ENCODE results near the gene PPP1R18.

The PPP1R18 gene

DNA sequence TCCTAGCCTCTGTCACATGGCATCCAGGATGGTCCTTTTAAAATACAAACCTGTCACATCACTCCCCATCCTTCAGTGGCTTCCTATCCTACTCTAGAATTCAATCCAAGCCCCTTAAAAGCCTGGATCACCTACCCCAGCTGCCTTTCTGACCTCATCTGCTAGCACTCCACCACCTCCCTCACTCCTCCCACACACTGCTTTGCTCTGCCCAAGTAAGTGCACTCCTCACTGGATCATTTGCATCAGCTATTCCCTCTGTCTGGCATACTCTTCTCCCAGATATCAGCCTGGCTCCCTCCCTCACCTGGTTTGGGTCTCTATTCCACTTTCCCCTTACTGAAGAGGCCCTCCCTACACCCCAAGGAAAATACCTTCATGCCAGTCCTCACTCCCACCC is 29.0 kb downstream of the PPP1R18 start:
- DNase-seq = no peak

DNA sequence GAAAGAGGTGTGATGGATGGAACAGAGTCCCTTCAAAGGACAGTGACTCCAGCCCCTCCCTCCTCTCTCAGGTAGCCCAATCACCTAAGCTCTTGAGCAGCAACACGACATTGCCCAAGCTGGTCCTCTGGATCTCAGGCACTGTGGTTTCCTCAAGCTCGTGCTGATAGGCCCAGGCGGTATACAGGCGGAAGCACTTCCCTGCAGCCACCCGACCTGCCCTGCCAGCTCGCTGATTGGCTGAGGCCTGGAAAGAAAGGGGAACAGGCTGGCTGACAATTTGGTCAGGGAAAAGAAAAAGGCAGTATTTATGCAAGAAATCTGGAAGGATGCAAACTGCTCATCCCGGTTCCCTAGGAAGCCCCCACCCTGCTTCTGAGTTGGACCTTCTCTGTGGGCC is 29.9 kb downstream of the PPP1R18 start:
- no peak for DNase-seq

DNA sequence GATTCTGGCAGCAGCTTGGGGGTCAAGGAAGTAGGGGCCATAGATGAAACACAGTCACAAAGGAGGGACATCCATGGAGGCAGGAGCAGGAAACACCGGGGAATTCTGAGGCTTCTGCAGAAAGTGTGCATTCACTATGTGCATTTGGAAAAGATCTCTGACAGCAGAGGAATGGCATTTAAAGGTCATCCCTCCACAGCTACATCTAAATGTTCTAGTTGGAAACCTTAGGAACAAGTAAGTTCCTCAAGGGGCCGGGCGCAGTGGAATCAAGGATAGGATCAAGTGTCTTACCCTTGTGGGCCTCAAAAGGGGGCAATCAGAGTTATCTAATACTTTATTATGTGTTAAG is 30.7 kb downstream of the PPP1R18 start:
- no peak for DNase-seq

DNA sequence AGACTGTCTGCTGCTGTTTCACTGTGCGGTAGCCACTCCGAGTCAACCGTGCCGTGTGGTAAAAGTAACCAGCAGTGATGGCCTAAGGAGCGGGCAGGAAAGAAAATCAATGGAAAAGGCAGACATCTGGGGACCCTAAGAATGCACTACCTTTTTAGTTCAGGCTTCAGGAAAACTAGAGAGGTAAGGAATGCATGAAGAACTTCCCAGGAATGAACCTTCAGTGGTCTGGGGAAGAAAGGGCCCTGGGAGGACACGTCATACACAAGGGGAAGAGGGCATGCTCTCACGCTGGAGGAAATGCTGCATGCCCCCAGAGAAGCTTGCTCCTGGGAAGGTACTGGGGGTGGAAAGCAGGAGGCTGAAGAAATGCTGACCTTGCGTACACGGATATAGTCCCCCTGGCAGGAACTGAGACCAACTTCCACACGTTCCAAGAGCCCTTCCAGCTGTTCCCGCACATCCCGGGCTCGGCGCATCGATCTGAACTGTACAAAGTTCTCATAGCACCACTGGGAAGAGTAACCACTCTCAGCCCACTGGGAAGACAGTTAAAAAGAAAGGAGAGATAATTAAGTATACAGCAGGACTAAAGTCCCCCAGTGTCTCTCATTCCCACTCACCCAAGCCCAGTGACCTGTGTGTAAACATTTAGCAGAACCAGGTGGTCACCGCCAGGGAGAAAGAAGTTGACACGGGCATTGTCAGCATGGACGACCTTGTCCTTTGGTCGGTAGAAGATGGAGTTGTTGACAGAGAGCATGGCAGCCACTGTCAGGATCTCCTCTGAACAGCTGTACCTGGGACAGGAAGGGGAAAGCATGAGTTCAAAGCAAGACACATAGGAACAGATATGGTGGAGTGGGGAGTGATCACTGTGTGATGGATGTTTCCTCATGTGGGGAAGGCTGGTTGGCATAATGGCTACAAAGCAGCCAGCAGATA is 31.4 kb downstream of the PPP1R18 start:
- no peak for DNase-seq

DNA sequence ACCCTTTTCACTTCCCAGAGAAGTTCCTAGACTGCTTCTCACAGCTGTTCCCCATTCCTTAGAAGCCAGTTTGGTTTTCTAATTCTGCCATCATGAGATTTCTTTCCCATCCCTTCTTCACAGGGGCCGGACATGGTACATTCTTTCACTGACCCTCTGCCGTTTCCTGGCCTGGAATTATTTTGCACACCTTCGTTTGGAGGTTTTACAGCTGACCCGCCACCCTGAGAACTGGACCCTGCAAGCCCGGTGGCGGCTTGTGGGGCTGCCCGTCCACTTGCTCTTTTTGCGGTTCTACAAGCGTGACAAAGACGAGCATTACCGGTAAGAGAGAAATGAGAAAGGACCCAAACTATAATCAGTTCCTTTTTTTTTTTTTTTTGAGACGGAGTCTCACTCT is 35.3 kb downstream of the PPP1R18 start:
- no peak for DNase-seq

DNA sequence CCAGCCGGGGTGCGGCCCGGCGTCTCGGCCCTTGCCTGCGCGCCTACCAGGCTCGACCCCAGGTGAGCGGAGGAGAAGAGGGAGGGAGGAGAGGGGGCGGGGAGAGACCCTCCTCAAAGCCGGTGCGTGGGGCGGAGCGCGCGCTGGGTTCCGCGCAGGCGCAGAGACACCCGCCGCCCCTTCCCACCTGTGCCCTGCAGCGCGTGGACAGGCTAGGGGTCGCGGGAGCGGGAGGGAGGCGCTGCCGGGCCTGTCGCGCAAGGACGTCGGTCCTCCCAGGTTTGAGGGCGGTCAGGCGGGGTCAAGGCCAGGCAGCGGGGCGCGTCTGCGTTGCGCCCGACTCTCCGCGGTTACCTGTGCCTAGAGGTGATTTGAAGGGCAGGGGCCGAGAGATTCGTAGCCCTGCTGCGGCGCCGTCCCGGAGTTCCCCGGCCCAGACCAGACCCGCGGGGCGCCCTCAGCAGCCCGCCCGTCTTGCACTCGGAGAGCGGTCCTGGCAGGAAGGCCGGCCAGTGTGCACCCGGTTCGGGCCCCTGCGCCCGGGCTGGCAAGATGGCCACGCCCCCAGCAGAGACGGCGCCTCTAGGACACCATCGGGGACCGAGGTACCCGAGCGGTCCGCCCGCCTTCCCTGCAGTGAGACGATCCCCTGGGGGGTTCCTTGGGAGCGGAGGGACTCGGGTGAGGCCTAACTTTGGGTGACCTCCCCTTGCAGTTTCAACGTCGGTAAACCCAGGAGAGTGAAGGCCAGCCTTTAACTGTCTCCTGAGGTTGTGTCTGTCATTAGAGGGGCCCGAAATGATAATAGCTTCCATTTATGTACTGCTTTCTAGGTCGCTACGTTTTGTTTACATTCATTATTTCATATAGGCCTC is 39.0 kb downstream of the PPP1R18 start:
- DNase-seq = peak; percentile 80

DNA sequence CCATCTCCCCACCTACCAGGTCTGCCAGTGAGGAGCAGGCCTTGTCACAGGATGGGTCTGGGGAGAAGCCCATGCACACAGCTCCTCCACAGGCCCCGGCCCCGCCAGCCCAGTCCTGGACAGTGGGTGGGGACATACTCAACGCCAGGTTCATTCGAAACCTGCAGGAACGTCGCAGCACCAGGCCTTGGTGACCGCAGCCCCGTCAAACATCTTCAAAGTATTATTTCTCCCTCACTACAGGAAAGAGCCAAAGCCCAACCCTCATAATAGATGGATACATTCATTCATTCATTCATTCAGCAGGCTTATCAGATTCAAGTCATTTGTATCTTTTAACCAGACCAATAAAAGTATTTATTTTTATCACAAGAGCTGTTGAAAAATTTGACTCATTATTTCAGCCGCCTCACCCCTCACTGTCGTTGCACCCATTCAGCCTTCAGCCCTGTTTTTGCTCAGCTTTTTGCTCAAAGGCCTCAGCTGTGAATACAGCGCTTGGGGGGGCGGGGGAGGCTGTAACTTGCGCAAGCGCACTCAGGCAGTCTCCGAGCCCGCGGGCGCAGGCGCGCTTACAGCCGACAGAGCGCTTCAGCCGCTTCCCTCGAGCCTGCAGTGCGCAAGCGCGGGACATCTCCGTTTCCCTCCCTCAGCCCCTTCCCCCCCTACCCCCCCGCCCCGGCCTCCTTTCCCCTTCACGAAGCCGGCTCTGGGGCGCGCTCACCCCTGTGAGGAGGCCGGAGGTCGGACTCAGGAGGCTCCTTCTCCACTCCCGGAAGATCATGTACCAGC is 39.8 kb downstream of the PPP1R18 start, which contains the start of gene C6orf136:
Gene C6orf136 (plus strand): TSS at position 684 of the 792 bp plus-strand sequence. CDS start 99 bp downstream, at position 783.
- DNase-seq = peak; percentile 96

DNA sequence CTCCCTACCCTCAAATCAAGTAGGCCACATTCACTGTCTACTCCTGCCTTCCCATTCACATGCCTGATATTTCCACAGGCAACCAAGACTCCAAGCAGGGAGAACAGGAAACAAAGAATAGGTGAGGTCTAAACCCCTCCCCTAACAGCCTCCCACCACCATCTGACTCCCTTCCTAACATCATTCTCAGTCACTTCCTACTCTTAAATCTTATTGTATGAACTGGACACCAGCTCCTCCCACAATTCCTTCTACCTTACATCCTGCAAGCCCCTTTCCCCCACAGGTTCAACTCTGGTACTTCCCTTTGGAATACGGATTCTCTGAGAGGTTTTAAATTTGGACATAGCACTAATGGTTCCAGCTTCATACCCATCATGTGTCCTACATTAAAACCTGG is 40.5 kb downstream of the PPP1R18 start:
- DNase-seq = no peak

DNA sequence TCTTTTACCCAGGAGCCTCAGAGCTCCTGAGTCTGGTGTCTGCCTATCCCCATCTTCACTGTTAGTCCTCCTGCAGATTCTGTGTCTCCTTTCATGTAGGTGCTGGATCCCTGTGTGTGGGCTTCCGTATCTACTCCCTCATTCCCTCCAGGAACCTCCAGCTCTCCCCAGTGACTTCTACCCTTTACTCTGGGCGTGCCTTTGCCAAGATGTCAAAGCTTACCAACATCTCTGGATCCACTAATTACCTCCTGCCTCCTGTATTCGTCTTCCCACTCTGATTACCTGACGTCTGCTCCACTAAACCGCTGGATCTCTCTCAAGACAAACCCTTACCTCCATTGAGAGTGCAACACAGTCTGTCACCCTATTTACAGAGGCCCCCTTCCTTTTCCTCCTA is 41.7 kb downstream of the PPP1R18 start:
- DNase-seq = no peak

DNA sequence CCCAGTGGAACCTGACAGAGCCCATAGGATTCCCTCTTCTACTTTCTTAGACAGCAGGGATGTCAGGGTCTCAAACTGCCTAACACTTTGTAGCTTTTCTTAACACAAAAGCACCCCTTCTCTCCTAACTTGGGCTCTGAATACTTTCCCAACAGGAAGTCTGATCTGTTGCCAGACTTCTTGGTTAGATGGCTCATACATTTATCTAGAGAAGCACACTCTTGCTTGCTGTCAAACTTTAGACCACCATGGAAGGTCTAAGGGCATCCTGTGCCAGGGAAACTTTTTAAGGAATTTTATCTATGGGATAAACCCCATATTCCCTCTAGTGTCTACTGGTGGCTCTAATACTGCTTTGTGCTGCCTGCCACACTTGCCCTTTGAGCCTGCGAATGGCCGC is 42.8 kb downstream of the PPP1R18 start:
- no peak for DNase-seq

DNA sequence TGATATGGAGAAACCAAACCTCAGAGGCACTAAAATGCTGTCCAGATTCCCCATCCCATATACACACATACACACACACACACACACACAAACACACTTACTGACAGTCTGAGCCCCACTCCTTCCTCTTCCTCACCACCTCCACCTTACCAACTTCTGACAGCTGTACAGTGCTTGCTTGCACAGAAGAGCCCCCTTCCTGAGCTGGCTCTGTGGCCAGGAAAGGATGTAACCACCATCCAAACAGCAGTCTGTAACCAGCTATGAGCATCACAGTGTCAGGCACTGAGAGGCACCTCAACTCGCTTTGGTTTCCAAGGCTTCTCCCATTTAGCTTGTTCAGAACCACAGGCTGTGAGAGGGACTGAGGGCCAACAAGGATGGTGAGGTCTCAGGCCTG is 45.4 kb downstream of the PPP1R18 start:
- DNase-seq = no peak

DNA sequence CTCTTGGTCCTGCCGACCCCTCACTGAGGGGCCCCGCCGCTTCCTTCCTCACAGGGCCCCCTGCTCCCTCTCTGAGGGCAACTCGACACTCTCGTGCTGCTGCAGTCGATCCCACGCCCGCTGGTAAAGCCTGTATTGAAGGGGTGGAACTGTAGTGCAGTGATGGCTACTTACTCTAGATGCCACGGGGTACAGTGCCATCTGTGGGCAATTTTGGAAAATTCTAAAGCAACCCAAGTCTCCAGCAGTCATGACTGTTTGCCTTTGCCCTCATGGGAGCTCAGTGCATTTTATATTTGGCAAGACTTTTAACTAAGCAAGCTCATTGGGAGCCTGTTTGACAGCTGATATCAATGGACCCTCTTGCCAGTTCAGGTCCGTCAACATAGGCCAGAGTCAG is 46.0 kb downstream of the PPP1R18 start:
- DNase-seq = no peak

DNA sequence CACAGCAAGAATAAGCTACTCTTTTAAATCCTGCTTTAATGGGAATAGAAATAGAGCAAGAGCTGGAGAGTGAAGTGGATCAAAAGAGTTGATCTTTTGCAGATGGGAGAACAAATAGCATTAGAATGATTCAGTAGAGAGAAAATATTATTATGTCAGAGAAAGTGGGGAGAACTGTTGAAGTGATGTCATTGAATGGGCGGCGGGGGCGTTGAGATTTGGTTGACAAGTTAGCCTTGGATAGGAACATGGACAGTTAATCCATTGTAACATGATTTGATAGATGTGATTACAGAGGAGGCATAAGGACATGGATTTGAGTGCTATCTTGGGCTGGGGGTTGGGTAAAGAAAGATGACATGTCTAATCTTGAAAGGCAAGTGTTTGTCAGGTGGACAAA is 50.6 kb downstream of the PPP1R18 start:
- no peak for DNase-seq

DNA sequence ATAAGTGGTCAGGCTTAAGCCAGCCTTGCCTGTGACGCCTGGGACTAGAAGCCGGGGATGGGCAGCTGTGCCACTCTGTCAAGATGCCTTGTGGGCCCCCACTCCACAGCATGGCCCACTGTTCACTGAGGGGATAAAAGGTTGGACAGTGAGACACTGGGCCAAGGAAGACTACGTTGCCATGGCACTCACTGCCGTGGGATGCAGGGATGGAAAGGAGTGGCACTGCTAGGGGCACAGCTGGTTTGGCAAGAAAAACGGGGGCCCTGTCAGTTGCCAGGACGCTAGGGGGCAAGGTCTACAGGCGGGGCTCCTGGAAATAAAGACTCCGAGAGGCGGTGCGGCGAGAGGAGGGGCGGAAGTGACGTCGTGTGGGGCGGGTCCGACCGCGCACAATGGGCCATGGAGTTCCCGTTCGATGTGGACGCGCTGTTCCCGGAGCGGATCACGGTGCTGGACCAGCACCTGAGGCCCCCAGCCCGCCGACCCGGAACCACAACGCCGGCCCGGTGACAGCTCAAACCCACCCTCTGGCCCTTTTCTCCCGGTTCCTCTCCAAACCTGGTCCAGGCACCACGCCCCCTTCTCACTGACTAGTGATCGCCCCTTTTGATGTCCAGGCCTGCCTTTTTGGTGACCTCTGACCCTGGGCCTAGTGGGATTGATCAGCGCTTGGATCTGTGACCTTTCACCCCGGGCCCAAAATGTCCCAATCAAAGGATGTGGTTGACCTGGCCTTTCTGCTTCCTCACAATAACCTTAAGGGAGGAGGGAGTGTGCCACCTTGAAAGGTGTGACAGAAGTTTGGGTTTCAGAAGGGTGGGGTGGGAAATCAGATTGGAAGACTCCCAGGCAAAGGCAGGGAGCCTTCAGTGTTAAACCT is 59.7 kb downstream of the PPP1R18 start, which contains the start of gene ATAT1:
Gene ATAT1 (plus strand): TSS at position 391 of the 883 bp plus-strand sequence.
- DNase-seq = peak; percentile 86
